Midbrain (tissue), 1 donor: Measurements from ENCODE around the gene ETFA.
"Not testable (repeated sequence)": the region's sequence is repeated elsewhere in the genome, so short reads cannot be mapped to it uniquely, and the experiment has no call there.

Source experiments
- DNase-seq: peaks from one replicate; lab custom pipeline; 2025; lab: John Stamatoyannopoulos, UW

The ETFA gene

DNA sequence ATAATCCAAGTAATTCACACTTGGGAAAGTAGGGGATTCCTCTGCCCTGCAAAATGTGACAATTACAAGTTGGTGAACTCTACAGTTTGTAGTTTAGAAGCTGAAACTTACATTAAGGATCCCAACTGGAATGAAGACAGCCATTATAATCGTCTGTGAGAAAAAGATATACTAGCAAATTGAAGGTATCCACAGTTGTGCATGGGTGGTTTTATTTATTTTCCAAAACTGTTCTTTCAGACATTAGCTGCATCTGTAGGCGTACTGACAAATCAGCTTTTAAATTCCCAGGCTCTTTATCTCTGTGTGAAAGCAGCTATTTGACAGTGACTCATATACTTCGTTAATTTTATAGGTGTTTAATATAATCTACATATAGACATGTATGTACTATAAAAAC lies 12.8 kb upstream of the ETFA start:
- DNase-seq = no peak

DNA sequence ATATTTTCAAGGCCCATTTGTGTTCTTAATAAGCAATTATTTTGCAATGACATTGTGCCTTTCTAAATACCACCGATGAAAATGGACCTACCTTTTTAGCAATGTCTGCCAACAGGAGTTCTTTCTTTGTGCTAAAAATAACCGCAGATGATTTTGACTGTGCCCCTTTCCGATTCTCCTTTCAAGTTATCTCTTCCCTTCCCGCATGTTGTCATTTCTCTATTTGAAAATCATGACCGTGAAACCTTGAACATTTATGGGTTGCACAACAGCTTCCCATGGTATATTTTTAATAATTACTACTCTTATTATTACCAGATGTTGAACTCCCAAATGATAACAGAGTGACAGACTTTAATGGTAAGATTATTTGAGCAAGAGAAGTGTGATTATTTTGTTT lies 10.3 kb upstream of the ETFA start:
- no peak for DNase-seq

DNA sequence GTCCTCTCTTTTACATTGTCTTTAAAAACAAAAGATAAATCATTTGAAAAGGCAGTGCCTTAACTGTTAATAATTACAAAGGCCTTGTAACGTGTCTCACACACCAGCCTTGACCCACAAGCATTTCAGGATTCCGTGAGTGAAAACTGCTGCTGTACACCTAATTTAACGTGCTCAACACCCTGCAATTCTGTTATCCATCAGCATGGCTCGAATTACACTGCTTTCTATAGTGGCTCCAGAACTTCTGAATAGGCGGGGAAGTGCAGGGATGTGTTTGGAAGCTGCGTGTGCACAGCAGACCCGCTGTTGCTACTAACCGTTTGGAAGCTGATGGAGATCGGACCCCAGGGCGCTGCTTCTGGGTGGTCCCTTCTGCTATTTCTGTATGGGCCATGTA lies 9.9 kb upstream of the ETFA start:
- no peak for DNase-seq

DNA sequence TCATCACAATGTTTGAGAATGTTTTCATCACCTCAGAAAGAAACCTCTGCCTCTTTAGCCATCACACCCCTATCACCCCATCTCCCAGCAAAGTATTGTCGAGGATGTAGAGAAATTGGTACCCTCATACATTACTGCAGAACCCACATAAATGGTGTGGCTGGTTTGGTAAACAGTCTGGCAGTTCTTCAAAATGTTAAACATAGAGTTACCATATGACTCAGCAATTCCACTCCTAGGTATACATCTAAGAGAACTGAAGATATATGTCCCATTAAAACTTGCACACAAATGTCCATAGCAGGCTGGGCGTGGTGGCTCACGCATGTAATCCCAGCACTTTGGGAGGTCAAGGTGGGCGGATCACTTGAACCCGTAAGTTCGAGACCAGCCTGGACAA lies 8.7 kb upstream of the ETFA start:
- no peak for DNase-seq

DNA sequence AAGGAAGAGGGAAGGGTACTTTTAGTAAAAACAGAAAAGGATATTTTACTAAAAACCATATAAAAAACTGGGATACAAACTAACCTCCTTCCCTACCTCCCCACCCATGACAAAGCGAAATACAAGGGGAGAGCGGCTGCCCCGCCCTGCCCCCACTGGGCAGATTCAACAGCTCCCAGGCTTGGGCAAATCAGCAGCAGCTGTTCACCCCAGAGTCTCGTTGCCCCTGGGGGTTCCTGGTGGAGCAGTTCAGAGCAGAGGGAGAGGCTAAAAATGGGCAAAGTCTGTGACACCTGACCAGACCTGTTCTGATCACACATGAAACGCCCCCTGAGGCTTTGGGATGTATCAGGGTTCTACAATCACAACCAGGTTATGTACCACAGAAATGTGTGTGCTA lies 2.5 kb upstream of the ETFA start:
- no peak for DNase-seq

DNA sequence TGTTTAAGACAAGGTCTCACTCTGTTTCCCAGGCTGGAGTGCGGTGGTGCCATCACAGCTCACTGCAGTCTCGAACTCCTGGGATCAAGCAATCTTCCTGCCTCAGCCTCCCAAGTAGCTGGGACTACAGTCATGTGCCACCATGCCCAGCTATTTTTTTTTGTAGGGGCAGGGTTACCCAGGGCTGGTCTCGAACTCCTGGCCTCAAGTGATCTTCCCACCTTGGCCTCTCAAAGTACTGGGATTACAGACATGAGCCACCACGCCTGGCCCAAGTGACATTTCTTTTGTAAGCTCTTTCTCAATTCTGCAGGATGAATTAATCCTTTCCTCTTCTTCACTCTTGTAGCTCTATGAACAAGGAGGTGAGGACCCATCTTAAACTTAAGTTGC lies 1.9 kb upstream of the ETFA start:
- not testable (repeated sequence) for DNase-seq

DNA sequence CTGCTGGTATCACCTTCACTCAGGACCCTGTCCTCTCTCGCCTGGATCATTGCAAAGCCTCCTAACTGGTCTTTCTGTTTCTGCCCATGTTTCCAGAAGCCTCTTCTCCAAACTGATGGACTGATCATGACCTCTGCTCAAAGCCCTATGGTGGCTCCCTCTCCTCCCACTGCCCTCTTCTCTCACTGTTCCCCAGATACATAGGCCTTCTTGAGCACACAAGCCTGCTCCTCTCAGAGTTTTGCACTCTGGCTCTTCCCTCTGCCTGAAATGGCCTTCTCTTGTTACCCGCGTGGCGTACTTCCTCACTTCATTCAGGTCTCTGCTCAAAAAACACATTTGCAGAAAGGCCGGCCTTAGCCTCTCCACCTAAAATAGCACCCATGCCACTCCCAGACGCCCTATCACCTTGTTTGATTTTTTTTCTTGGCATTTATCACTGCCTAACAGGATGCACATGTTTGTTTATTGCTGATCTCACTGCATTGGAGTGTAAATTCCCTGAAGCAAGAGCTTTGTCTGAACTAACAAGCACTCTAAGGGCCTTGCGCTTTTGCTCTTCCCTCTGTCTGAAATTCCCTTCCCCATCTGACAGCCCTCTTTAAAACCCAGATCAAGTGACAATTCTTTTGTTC lies 1.4 kb upstream of the ETFA start:
- no peak for DNase-seq

DNA sequence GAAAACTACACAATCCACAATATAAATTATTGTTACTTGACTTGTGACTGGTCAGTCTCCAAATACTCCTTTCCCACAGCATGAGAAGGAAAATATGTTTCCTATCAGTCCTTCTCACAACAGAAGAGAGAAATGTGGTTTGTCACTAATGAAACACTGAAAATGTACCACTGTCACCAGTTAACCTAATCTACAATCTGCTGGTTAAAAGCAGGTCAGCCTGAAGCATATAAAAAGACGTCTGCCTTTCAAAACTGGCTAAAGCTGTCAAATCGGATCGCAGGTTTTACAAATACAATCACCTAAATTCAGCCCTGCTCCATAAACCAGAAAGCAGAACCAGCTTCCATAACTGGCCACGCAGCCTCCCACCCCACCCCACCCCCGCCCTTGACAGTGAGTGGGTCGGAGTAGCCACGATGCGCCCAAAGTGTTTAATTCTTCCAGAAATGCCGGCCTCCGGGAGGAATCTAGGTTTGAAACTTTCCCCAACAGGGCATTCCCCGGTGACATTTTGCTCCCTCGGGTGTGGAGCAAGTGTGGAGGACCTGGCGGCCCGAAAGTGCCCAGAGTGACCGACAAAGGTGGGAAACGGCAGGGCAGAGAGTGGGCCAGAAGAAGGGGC lies 682 bp downstream of the ETFA start:
- no peak for DNase-seq

DNA sequence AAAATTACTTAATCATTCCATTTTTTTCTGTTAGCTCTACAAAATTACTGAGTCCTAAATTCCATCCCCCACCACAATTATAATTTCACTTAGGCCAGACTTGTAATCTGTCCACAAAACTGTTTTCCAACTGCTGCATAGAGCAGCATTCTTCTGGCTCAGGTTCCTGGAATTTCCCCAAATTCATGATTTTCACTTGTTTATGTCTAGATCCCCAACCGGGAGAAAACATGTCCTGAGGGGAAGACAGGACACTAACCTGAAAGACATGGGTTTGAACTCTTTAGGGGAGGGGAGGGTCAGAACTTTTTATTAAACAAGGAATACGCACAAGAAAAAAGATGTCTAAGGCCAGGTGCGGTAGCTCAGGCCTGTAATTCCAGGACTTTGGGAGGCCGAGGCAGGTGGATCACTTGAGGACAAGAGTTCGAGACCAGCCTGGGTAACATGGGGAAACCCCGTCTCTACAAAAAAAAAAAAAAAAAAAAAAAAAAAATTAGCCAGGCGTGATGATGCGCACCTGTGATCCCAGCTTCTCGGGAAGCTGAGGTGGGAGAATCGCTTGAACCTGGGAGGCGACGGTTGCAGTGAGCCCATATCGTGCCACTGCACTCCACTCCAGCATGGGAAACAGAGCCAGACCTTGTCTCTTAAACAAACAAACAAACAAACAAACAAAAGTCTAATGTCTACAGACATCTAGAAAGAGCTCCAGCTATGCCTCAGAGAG lies 1.5 kb downstream of the ETFA start:
- DNase-seq = no peak

DNA sequence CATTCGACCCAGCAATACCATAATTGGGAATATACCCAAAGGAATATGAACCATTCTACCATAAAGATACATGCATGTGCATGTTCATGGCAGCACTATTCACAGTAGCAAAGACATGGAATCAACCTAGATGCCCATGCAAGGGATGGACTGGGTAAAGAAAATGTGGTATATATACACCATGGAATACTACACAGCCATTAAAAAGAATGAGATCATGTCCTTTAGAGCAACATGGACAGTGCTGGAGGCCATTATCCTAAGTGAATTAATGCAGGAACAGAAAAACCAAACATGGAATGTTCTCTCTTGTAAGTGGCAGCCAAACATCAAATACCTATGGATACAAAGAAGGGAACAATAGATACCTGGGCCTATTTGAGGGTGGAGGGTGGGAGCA lies 7.4 kb downstream of the ETFA start:
- DNase-seq = no peak

DNA sequence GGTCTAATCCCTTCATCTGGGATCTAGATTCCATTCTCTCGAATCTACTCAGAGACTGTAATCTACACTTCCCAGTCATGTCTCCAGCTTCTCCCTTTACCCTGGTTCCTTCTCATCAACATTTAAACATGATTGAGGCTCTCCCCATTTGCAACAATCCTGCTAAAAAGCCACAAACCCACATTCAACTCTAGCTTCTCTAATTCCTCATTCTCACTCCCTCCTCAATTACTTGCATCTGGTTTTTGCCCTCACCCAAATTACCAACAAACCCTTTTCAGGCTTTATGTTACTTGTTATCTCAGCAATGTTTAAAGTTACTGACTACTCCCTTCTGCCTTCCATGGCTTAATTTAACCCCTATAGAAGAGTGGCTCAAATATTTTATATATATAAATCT lies 11.5 kb downstream of the ETFA start:
- no peak for DNase-seq

DNA sequence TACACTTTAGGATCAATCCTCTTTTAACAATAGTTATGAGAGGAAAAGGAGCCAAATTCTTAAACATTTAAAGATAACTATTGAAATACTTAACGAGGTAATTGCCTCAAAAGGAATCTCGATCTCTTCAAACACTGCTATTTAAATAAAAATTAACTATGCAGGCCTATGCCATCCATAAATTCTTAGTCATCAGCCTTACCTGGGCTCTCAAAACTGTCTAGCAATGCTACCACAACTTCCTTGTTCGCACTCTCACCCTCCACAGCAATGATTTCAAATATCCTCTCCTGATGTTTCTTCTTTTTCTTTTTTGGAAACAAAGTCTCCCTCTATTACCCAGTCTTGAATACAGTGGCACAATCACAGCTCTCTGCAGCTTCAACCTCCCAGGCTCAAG lies 12.3 kb downstream of the ETFA start:
- no peak for DNase-seq

DNA sequence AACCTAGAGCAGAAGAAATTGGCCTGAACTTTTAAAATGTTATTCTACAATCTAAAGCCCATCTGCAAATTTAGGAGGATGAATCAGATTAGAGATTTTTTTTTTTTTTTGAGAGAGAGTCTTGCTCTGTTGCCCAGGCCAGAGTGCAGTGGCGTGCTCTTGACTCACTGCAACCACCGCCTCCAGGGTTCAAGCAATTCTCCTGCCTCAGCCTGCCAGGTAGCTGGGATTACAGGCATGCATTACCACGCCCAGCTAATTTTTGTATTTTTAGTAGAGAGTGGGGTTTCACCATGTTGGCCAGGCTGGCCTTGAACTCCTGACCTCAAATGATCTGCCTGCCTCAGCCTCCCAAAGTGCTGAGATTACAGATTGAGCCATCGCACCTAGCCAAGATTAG lies 13.3 kb downstream of the ETFA start:
- DNase-seq = not testable (repeated sequence)

DNA sequence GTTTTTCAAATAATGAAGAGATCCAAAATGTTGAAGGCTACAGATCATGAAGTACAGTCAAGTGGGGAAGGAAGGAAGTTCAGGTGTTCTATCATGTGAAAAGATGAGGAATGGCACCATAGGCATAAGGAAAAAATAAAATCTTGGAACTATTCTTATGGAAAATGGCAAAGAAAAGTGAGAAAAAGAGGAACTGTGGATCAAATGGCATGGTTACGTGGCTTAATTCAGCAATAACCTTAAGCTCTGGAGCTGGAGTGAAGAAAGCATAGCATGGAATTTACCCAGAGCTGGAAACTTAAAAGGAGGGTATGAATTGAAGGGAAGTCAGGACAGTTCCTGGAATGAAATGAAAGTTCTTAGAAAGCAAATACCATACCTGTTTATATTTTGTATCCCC lies 14.4 kb downstream of the ETFA start:
- DNase-seq = no peak

DNA sequence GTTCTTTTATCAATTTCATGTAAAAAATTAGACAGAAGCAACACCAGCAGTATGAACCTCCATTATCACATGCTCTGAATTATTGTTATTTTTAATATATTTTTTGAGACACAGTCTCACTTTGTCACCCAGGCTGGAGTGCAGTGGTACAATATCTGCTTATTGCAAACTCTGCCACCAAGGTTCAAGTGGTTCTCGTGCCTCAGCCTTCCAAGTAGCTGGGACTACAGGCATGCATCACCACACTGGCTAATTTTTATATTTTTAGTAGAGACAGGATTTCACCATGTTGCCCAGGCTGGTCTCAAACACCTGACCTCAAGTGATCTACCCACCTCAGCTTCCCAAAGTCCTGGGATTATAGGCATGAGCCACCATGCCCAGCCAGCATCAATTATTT lies 16.8 kb downstream of the ETFA start:
- DNase-seq = not testable (repeated sequence)

DNA sequence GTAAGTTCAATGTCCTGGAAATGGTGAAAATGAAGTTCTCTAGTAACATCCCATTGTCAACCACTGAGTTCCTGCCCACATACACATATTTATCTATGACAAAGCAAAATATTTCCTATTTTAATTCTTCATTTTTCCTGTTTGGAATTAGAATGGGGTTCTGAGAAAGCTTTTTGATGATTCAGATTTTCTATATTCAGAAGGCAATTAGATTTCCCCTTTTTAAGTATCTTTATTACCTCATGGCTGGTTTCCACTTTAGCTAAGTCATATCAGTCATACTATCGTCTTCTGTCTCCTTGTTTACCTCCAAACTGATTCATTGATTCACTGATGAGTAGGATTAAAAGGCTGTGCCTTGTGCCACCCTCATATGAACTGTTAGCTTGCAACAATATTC lies 17.9 kb downstream of the ETFA start:
- DNase-seq = no peak

DNA sequence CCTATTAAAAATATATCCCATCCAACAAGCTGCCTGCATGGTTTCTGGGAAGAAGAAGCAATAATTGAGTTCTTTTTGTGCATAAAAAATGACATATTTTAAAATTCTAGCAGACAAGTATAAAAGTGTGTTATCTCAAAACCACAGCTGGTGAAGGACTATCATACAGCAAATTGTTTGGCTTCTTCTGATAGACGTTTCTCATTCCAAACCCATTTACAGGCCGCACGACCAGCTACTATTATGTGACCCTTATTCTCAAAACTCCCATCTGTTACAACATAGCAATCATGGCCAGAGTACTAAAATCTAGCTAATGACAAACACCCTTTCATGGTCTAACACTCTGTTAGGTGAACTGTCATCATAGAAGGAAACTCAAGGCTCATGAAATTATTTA lies 21.7 kb downstream of the ETFA start:
- no peak for DNase-seq

DNA sequence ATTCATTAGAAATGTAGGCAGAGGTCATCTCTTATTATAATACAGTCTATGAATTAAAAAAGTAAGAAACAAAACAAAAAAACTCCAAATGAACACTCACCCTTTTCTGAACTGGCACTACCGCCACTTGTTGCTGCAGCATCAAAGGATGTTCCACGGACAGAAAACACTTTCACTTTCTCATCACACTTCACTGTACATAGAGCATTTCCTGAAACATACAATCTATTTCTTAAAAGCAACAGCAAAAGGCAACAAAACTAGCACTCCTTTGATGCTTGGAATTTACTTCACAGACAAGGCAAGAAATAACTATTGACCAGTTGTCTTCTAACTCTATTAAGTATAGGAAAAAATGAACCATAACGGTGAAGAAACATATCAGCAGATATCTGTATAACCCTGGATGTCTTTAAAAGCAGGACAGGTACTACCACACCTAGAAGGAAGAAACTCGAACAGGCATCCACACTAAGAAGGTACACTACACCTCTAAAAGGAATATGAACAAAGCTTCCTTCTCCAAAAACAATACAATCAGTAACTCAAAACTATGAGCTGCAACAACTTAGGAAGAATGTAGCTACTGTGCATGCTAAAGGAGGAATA lies 24.9 kb downstream of the ETFA start:
- DNase-seq = no peak

DNA sequence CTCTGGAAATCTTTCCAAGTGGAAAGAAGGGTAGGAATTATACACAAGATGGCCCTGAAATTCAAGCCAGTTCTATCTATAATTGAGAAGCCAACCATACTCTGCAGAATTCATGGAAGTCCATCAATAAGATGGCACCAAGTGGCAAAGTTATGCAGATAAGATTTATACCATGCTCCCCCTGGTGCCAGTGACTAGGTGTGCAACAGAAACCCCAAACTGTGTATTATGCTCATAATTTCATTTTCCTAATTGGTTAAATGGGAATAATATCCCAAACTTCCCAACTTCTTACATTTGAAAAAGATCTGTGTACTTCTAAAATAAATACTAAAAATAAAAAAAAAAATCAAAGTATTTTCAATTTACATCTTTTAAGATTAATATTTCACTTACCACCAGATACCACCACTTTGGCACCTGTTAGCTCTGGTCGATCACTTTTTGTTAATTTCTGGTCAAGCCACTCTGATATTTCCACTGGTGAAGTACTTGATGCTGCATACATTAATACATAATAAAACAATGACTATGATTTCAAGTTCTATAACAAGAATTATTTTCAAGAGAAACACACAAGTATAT lies 25.9 kb downstream of the ETFA start:
- no peak for DNase-seq

DNA sequence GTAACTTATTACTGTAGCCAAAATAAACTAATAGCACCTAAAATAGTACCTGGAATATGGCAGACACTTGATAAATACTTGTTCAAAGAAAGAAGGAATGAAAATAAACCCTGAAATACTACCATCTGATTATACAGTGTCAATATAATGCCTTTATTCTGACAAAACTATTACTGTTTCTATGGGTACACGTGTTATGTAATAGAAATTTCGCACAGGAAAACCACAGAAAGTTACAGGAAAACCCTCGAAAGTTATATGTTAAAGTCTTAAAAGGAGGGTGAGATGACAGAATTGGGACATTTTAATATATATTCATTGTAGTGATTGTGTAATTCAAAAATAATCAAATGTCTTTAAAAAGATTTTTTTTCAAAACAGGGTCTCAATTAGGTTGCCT lies 28.8 kb downstream of the ETFA start:
- DNase-seq = no peak

DNA sequence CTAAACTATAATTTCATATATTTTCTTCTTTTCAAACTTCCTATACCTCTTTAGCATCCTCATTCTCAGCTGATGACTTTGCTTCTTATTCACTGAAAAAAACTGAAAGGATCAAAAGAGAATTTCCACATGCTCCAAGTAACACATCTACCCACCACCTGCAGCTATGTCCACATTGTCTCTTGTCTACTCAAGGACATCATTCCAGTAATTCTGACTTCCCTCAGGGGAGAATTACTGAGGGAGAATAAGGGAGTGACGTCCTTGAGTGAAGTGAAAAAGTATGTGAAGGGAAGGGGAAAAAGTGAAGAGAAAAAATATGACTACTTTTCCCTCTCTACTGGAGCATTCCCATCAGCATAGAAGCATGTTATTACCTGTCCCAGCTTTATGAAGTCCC lies 32.6 kb downstream of the ETFA start:
- DNase-seq = no peak

DNA sequence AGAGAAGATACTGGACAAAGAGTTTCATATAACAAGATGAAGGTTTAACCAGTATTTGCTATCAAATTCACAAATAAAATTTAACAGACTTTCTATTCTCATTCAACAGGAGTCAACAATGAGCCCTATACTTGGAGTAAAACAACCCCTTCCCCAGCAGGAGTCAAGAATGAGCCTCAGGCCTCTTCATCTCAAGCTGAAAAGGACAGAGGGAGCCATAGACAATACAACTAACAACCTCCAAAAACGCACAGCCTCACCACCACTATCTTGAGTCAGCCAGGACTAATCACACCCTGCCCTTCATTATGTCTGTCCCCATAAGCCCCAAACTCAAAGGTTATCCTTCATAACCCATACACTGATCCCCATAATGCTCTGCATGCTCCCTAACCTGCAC lies 36.4 kb downstream of the ETFA start:
- DNase-seq = no peak

DNA sequence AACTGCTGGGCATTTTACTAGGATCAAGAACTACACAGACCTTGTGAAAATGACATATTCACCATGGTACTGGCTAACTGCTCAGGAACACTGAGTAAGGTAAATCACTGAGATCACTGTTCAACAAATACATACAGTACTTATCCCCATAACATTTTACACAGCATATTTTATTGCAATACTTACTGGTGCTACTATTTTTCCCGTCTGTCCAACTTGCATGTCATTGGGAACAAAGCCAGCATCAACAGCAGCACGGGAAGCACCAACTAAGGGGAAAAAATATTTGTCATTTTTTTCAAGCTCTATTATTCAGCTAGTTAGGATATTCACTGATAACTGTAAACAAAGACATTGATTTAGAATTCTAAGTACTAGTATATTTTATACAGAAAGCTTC lies 37.0 kb downstream of the ETFA start:
- DNase-seq = no peak
